WERI-Rb-1 (cell line): ENCODE measurements around the gene SMARCD3.

Experiments used
- DNase-seq: peaks from one replicate; pipeline ENCODE4 v3.0.0-alpha.2; 2020
- H3K27ac ChIP-seq: fragments of 250-450 bp; sonication (Bioruptor Pico); 2 replicates; pipeline ENCODE4 v1.5.1; 2020; ENCODE audit warnings: mild to moderate bottlenecking, moderate library complexity
- H3K27me3 ChIP-seq: fragments of 250-450 bp; sonication (Bioruptor Pico); 2 replicates; pipeline ENCODE4 v1.5.1; 2021; ENCODE audit warnings: mild to moderate bottlenecking, low read depth, moderate library complexity; ENCODE audit not compliant: insufficient read depth, severe bottlenecking
- H3K36me3 ChIP-seq: fragments of 250-450 bp; sonication (Bioruptor Pico); 2 replicates; pipeline ENCODE4 v1.5.1; 2020; ENCODE audit warnings: mild to moderate bottlenecking, moderate library complexity
- H3K4me3 ChIP-seq: 2 replicates; pipeline ENCODE4 v1.5.1; 2011; ENCODE audit warnings: low read depth, mild to moderate bottlenecking, control low read depth, low read length
- H3K9me3 ChIP-seq: fragments of 250-450 bp; sonication (Bioruptor Pico); 2 replicates; pipeline ENCODE4 v1.5.1; 2021; ENCODE audit warnings: mild to moderate bottlenecking, moderate library complexity; ENCODE audit not compliant: severe bottlenecking
- CTCF ChIP-seq: IDR thresholded peaks from 2 replicates; pipeline ENCODE4 v1.5.1; 2011; ENCODE audit warnings: low read depth, mild to moderate bottlenecking, control low read depth, inconsistent platforms, low read length

SMARCD3 gene

DNA sequence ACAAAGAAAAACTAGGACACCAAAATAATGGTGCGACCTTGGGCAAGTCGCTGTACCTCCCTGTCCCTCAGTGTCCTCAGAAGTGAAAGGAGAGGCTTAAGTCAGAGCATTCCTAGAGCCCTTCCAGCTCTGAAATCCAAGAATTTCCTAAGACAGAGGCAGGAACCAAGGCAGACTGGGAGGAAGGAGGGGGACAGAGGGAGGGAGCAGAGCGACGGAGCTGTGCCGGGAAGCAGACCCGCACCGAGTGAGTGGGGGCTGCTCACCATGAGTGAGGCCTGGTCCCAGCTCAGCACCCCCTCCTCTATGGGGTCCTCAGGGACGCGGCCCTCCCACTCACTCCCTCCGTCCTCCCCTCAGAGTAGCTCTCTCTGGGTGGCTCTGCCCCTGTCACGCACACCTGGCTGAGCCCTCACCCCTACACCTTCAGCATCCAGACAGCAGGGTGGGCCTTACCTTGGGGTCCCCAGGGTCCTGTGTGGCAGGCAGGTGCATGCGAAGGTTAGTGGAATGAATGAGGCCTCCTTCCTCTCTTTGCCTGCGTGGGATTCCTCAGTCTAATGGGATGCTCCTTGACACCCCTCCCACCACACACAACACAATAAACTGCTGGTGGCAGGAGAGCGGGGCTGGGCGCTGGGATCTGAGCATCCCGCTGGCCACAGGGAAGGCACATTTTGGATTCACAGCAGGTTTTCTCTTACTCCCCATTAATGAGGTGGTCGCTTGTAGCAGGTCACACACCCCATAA is 4.6 kb upstream of the SMARCD3 start:
- Histone ChIP-seq H3K27me3 (no peaks in the 10 kb centered on the region), H3K36me3 (no peaks in the 10 kb centered on the region), H3K9me3 (no peaks in the 10 kb centered on the region), H3K27ac (no peak overlapping the region; the same call in 1 of the 2 replicates), H3K4me3 (no peak overlapping the region)
- DNase-seq = no peak
- no peak for TF ChIP-seq CTCF

- DNase-seq = no peak
- H3K4me3 ChIP-seq = peak overlapping the region; percentile 79
- TF ChIP-seq CTCF = no peak
- H3K27ac ChIP-seq = peak overlapping the region; percentile 84
- no peaks in the 10 kb centered on the region for H3K27me3 ChIP-seq
- no peaks in the 10 kb centered on the region for H3K9me3 ChIP-seq
- no peaks in the 10 kb centered on the region for H3K36me3 ChIP-seq
These were observed 4.0 kb upstream of the SMARCD3 start for GRCh38 chr7:151252561-151252835.

DNA sequence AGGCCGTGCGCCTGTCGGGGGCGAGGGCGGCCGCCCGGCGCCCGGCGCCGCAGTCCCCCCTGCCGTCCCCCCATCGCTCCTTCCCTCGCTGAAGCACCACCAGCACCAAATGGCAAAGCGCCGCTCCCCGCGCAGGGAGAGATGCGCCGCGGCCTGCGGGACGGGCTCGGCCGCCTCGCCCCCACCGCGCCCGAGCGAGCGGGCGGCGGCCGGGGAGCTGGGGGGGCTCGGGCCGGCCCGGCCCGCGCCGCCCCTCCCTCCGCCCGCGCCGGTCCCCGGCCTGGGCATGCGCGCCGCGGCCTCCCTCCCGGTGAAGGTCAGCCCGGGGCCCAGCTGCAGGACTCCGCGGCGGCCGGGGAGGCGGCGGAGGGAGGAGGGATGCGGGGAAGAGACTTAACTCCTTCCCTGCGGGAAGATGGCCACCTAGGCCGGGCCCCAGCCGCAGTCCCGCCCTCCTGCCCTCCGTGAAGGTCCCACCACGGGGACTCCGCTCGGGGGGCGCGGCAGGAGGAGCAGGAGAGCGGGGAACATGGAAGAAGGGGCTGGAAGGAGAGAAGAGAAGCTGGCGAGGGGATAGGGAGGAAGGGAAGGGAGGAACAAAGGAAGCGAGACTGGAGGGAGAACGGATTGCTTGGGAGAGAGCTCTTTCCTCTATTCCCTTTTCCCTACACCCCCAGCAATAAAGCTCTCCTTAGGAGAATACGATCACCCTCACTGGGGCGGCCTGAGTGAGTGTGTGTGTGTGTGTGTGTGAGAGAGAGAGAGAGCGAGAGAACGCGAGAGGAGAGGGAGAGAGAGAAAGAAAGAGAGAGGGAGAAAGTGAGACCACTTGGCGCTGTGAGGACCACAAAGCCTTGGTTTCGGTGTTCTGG is 3.4 kb upstream of the SMARCD3 start:
- TF ChIP-seq CTCF = no peak
- DNase-seq = peak; percentile 85
- Histone ChIP-seq H3K36me3 (no peaks in the 10 kb centered on the region), H3K4me3 (peak overlapping the region; percentile 79), H3K27me3 (no peaks in the 10 kb centered on the region), H3K9me3 (no peaks in the 10 kb centered on the region), H3K27ac (peak overlapping the region; percentile 84)

GRCh38 chr7:151251328-151251688 is 2.8 kb upstream of the SMARCD3 start:
- TF ChIP-seq CTCF = no peak
- H3K4me3 ChIP-seq = peak overlapping the region; percentile 41

DNA sequence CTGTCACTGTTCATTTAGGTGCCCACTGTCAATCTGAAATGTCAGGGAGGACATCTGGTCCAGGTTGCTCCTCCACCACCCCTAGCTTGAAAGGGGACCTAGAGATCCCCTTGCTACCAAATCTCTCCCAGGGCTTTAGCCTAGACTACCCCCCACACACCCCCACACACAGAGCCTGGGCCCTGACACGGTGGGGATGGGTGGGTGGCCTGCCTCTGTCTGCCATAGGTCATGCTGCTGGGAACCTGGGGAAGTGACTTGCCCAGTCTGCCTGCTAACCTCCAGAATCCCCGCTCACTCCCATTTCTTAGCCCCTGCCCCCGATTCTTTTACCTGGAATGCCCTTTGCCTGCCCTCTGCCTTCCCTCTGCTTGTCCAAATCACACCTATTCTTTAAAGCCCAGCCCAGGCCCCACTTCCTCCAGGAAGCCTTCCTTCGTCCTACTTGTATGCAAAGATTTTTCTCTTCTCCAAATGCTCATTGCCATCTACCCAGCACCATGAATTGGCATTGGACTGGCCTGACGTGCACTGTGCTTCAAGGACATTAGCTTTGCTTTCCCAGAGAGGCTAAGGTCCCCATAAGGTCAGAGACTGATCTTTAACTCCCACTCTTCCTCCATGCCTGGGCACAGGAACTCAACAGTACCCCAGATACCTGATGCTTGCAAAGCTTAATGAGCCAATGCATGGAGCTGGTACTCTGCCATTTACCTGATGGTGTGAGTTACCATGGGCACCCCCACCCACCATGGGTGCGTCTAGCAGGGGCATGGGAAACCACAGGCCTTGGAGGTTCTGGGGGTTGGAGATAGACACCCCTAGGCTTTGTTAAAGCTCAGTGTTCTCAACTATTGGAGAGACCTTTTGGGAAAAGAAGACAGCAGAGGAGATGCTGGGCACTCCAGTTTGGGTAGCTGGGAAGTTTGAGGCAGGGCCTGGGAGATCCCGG is 2.0 kb upstream of the SMARCD3 start:
- DNase-seq = no peak
- Histone ChIP-seq H3K9me3 (no peaks in the 10 kb centered on the region), H3K27me3 (no peaks in the 10 kb centered on the region), H3K27ac (no peak overlapping the region), H3K4me3 (no peak overlapping the region), H3K36me3 (no peaks in the 10 kb centered on the region)
- no peak for TF ChIP-seq CTCF

More at GRCh38 chr7:151251328-151251688, 2.8 kb upstream of the SMARCD3 start:
- Histone ChIP-seq H3K27me3 (no peaks in the 10 kb centered on the region), H3K27ac (peak overlapping the region; percentile 84), H3K36me3 (no peaks in the 10 kb centered on the region), H3K9me3 (no peaks in the 10 kb centered on the region)
- DNase-seq = peak; percentile 41
